HEK293T (cell line): ENCODE results near the gene RAB15.

Experiments used
- CTCF ChIA-PET: fragments of 350-600 bp; formaldehyde crosslinking; extraction: SDS; loops from one replicate; lab custom pipeline; 2021; ENCODE audit warnings: antibody characterized with exemption, inconsistent platforms; lab: Yijun Ruan, JAX
- POLR2A ChIA-PET: fragments of 350-600 bp; formaldehyde crosslinking; extraction: SDS; loops from one replicate; lab custom pipeline; 2020; ENCODE audit warnings: antibody characterized with exemption, inconsistent platforms; lab: Yijun Ruan, JAX
- DNase-seq: peaks from one replicate; pipeline ENCODE4 v3.0.0; 2012; ENCODE audit warnings: mixed read lengths; ENCODE audit errors: extremely low spot score
- ARNT ChIP-seq: fragments of 450-650 bp; IDR thresholded peaks from 2 replicates; pipeline ENCODE4 v1.6.1; 2017; ENCODE audit warnings: mild to moderate bottlenecking
- BHLHE40 ChIP-seq: fragments of 450-650 bp; IDR thresholded peaks from 2 replicates; pipeline ENCODE4 v1.6.1; 2016; ENCODE audit warnings: mild to moderate bottlenecking, moderate library complexity, borderline replicate concordance
- CTBP1 ChIP-seq: fragments of 450-650 bp; IDR thresholded peaks from 2 replicates; pipeline ENCODE4 v1.6.1; 2016; ENCODE audit warnings: borderline replicate concordance
- ELF4 ChIP-seq: fragments of 450-650 bp; IDR thresholded peaks from 2 replicates; pipeline ENCODE4 v1.6.1; 2017; ENCODE audit warnings: antibody characterized with exemption
- FOXA1 ChIP-seq: fragments of 450-650 bp; IDR thresholded peaks from 2 replicates; pipeline ENCODE4 v1.6.1; 2016; ENCODE audit warnings: mild to moderate bottlenecking
- FOXK2 ChIP-seq: fragments of 450-650 bp; IDR thresholded peaks from 2 replicates; pipeline ENCODE4 v1.6.1; 2016; ENCODE audit warnings: mild to moderate bottlenecking
- FOXM1 ChIP-seq: fragments of 450-650 bp; IDR thresholded peaks from 2 replicates; pipeline ENCODE4 v1.6.1; 2017; ENCODE audit warnings: mild to moderate bottlenecking, borderline replicate concordance
- HDGF ChIP-seq: fragments of 450-650 bp; IDR thresholded peaks from 2 replicates; pipeline ENCODE4 v1.6.1; 2017; ENCODE audit warnings: antibody characterized with exemption, borderline replicate concordance
- L3MBTL2 ChIP-seq: fragments of 450-650 bp; conservative IDR thresholded peaks from 2 replicates; pipeline ENCODE4 v1.6.1; 2016; ENCODE audit warnings: mild to moderate bottlenecking
- LEF1 ChIP-seq: fragments of 450-650 bp; IDR thresholded peaks from 2 replicates; pipeline ENCODE4 v1.6.1; 2017; ENCODE audit warnings: mild to moderate bottlenecking, borderline replicate concordance
- NFRKB ChIP-seq: fragments of 450-650 bp; IDR thresholded peaks from 2 replicates; pipeline ENCODE4 v1.6.1; 2016; ENCODE audit warnings: mild to moderate bottlenecking, moderate library complexity
- SP1 ChIP-seq: fragments of 450-650 bp; IDR thresholded peaks from 2 replicates; pipeline ENCODE4 v1.6.1; 2017
- SUZ12 ChIP-seq: fragments of 450-650 bp; IDR thresholded peaks from 2 replicates; pipeline ENCODE4 v1.6.1; 2016; ENCODE audit warnings: mild to moderate bottlenecking
- TARDBP ChIP-seq: fragments of 450-650 bp; IDR thresholded peaks from 2 replicates; pipeline ENCODE4 v1.6.1; 2016
- ZNF384 ChIP-seq: fragments of 450-650 bp; IDR thresholded peaks from 2 replicates; pipeline ENCODE4 v1.6.1; 2016
- TF ChIP-seq, protein P1 (sequence below): fragments of 450-650 bp; IDR thresholded peaks from 2 replicates; pipeline ENCODE4 v1.6.1; 2016

RAB15 gene

DNA sequence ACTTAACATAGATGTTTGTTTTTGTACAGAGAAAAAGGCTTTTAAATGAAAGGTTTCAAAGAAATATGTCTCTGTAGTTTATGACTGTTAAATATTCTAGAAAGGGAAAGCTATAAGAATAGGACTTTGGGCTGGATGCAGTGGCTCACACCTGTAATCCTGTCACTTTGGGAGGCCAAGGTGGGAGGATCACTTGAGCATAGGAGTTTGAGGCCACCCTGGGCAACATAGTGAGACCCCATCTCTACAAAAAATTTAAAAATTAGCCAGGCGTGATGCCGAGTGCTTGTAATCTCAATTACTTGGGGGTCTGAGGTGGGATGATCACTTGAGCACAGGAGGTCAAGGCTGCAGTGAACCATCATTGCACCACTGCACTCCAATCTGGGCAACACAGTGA is 41.0 kb downstream of the RAB15 start:
- CTCF ChIA-PET: no interaction called here
- POLR2A ChIA-PET: no interaction called here
- no peak for DNase-seq
- TF ChIP-seq ZNF384 (no peak), CTBP1 (no peak), LEF1 (no peak), L3MBTL2 (no peak), NFRKB (no peak), HDGF (no peak), ELF4 (no peak), ARNT (no peak), SP1 (no peak), BHLHE40 (no peak), TARDBP (no peak), FOXK2 (no peak), FOXA1 (no peak), FOXM1 (no peak), SUZ12 (no peak)
- TF ChIP-seq, protein P1, sequence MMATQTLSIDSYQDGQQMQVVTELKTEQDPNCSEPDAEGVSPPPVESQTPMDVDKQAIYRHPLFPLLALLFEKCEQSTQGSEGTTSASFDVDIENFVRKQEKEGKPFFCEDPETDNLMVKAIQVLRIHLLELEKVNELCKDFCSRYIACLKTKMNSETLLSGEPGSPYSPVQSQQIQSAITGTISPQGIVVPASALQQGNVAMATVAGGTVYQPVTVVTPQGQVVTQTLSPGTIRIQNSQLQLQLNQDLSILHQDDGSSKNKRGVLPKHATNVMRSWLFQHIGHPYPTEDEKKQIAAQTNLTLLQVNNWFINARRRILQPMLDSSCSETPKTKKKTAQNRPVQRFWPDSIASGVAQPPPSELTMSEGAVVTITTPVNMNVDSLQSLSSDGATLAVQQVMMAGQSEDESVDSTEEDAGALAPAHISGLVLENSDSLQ: no peak

DNA sequence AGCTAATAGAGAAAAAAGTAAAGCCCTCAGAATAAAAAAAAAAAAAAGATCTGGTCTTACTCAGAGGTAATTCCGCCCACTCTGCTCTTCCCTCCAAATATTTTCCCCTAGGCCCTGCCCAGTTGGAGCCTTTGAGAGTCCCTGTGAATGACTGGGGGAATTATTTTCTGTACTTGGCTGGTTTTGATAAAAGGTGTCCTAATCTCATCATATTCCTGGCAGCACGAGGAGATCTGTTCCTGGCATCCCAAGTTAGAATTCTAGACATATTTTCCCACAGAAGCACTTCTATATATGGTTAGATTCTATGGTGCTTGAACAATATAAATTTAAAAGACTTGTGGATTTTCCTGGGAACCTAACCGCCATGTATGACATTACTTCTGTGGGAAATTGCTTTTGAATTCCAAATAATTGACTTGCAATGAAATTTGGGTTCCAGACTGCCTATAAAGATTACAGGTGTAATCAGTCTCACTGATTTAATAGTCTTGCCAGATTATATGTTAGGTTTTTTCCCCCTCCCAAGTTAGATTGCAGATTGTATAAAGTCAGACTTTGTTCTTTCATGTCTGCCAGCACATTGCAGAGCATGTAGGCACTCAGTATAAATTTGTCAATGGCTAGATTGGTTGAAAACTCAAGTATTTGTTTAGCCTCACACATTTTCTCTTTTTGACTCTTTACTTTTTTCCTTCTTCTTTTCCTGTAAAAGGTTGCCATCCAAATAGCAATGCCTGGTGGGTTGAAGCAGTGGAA is 41.9 kb downstream of the RAB15 start:
- no peak for DNase-seq
- no peak for TF ChIP-seq LEF1
- no peak for TF ChIP-seq TARDBP
- TF ChIP-seq SP1: no peak
- no peak for TF ChIP-seq ZNF384
- no peak for TF ChIP-seq HDGF
- TF ChIP-seq L3MBTL2: no peak
- POLR2A ChIA-PET: no interaction called here
- CTCF ChIA-PET: no interaction called here

DNA sequence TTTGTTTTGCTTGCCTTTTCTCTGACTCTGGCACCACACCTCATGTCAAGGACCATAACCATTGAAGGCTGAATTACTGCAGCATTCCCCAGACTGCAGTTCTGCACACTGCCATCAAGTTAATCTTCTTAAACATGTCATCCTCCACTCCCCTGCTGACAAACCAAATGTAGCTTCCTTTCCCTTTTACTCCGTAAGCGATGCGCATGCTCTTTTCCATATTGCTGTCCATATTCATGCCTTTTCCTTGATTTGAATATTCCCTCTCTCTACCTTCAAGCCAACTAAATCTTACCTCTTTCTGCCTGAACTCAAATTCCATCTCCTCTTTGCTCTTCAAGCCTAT is 43.1 kb downstream of the RAB15 start:
- TF ChIP-seq, protein P1: no peak
- TF ChIP-seq ARNT (no peak), ELF4 (no peak), HDGF (no peak), ZNF384 (no peak), L3MBTL2 (no peak), LEF1 (no peak), SP1 (no peak), FOXA1 (no peak), NFRKB (no peak), TARDBP (no peak), FOXM1 (no peak)
- POLR2A ChIA-PET: no interaction called here
- CTCF ChIA-PET: no interaction called here

DNA sequence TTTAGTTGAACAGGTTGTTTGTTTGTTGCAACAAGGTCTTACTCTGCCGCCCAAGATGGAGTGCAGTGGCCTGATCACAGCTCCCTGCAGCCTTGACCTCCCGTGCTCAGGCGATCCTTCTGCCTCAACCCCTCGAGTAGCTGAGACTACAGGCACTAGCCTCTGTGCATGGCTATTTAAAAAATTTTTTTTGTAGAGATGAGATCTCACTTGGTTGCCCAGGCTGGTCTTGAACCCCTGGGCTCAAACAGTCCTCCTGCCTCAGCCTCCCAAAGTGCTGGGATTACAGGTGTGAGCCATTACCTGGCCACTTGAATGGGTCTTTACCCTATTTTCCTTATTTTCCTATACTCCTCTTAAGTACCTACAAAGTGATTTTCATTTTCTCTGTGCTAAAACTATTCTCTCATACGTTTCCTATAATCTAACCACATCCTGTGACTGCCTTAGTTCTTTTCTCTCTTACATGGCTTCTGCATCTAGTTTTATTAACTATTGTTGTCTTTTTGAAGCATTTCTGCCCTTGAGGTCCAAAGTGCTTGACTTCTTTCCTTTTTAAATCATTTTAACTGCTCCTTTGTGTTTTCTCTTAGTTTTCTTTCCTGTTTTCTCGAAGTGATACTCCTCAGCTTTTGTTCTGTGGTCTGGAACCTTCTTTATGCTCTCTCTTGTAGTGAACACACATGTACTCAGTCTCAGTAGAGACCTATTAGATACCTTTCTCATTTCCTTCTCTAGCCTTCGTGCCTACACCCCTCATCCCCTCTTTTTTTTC is 43.7 kb downstream of the RAB15 start:
- CTCF ChIA-PET: interaction anchor here (1.1 kb wide), 1 partner anchor 105 kb away, joined by 3 read pairs; no protein-coding TSS in a partner anchor
- TF ChIP-seq ELF4 (no peak), ARNT (no peak), FOXA1 (no peak), FOXM1 (no peak), SP1 (no peak), ZNF384 (no peak), TARDBP (no peak), HDGF (no peak), FOXK2 (no peak), CTBP1 (no peak), SUZ12 (no peak), L3MBTL2 (no peak), BHLHE40 (no peak), LEF1 (no peak), NFRKB (no peak)
- TF ChIP-seq, protein P1: no peak
- no peak for DNase-seq
- POLR2A ChIA-PET: interaction anchor here (1.8 to 2.2 kb wide), 2 partner anchors 8 to 14 kb away, joined by 5 to 10 read pairs; partner anchors contain the start of gene CHURC1

More for the DNA sequence above, 43.1 kb downstream of the RAB15 start:
- no peak for DNase-seq

DNA sequence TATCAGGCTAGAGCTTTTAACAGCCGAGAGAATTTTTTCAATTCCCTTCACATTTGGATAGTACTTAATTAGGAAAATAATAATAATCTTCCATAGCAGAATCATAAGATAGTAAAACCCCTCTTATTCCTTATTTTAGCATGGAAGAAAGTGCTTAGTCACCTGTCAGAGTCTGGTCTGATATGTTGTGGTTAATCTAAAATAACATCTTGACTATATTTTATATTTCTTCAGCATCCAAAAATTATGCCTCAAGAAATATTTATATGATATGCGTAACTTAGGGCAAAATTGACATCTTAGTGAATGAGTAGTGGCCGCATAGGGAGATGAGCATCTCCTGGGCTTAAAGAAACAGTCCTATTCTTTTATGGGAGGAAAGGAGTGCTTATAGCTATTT is 45.1 kb downstream of the RAB15 start:
- no peak for TF ChIP-seq FOXM1
- no peak for TF ChIP-seq LEF1
- CTCF ChIA-PET: interaction anchor here (0.7 kb wide), 1 partner anchor 258 kb away, joined by 4 read pairs; no protein-coding TSS in a partner anchor
- POLR2A ChIA-PET: interaction anchor here (1.8 to 2.2 kb wide), 2 partner anchors 9 to 12 kb away, joined by 5 to 10 read pairs; partner anchors contain the start of gene CHURC1
- DNase-seq: no peak
